Fibroblast of the aortic adventitia (primary cell): ENCODE data around the gene TLE7. TPM values are rescaled to one million over a fixed set of nuclear protein-coding genes. Genes with fewer than 3 reads are reported as not detected.

Experiments used
- DNase-seq: peaks from one replicate; pipeline ENCODE4 v3.0.0-alpha.2; 2010; ENCODE audit warnings: low read depth
- H3K4me3 ChIP-seq: 2 replicates; pipeline ENCODE4 v1.5.1; 2011; ENCODE audit warnings: low read depth, mild to moderate bottlenecking, control low read depth, low read length, moderate library complexity
- CTCF ChIP-seq: IDR thresholded peaks from 2 replicates; pipeline ENCODE4 v1.5.1; 2011; ENCODE audit warnings: mild to moderate bottlenecking, low read length, control low read depth, inconsistent platforms; ENCODE audit not compliant: insufficient read depth
- total RNA-seq: library from RNA; depleted of rRNA; stranded (reverse); fragments of >200 nt; gene quantifications from 2 replicates; pipeline ENCODE4 v1.2.3, GENCODE V29; 2012; ENCODE audit warnings: low replicate concordance

The TLE7 gene
- total RNA-seq, 1 donor = not detected

GRCh38 chr16:71429581-71429980, 12.3 kb downstream of the TLE7 start:
- no peak for TF ChIP-seq CTCF
- no peak overlapping the region for H3K4me3 ChIP-seq
- DNase-seq = no peak

- no peak for TF ChIP-seq CTCF
- no peak overlapping the region for H3K4me3 ChIP-seq
- no peak for DNase-seq
Observed at GRCh38 chr16:71428883-71429282, 13.0 kb downstream of the TLE7 start.

- no peak for DNase-seq
- TF ChIP-seq CTCF = no peak
- H3K4me3 ChIP-seq = no peak overlapping the region
Observed at GRCh38 chr16:71428385-71428784, 13.5 kb downstream of the TLE7 start.

GRCh38 chr16:71426880-71427615, 14.8 kb downstream of the TLE7 start:
- TF ChIP-seq CTCF = no peak
- H3K4me3 ChIP-seq = no peak overlapping the region
- no peak for DNase-seq

GRCh38 chr16:71426069-71426879, 15.6 kb downstream of the TLE7 start:
- TF ChIP-seq CTCF = no peak
- DNase-seq = peak; percentile 77
- peak overlapping the region; percentile 35 for H3K4me3 ChIP-seq

- no peak for DNase-seq
Observed at GRCh38 chr16:71425746-71426068, 16.1 kb downstream of the TLE7 start.

More at GRCh38 chr16:71425746-71426068, 16.1 kb downstream of the TLE7 start:
- TF ChIP-seq CTCF = no peak
- no peak overlapping the region for H3K4me3 ChIP-seq
